GM23248 (cell line): ENCODE data around the gene DNPH1.

ENCODE experiments used
- EZH2 ChIP-seq: fragments of 200-600 bp; sonication (generic); IDR thresholded peaks from 2 replicates; pipeline ENCODE4 v1.6.1; 2018; ENCODE audit warnings: antibody characterized with exemption, mild to moderate bottlenecking; ENCODE audit not compliant: insufficient read depth, poor library complexity, severe bottlenecking
- EZH2phosphoT487 ChIP-seq: fragments of 200-600 bp; sonication (generic); IDR thresholded peaks from 2 replicates; pipeline ENCODE4 v1.6.1; 2018; ENCODE audit warnings: antibody characterized with exemption, moderate library complexity, mild to moderate bottlenecking, low read depth; ENCODE audit not compliant: insufficient read depth

DNA sequence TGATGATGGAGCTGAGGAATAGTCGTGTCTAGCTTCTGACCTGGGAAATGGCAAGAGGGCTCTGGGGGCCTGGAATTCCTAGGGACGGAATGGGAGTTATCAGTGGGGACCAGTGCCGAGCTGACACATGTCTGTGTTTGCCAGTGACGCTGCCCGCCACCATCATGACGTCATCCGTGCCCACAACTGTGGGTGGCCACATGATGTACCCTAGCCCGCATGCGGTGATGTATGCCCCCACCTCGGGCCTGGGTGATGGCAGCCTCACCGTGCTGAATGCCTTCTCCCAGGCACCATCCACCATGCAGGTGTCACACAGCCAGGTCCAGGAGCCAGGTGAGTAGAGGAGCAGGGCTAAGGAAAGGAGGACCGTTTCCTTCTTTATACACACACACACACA is 51.1 kb downstream of the DNPH1 start:
- TF ChIP-seq EZH2 (no peak), EZH2phosphoT487 (no peak)
